ENCODE measurements around the gene SNX8.

Gene SNX8

DNA sequence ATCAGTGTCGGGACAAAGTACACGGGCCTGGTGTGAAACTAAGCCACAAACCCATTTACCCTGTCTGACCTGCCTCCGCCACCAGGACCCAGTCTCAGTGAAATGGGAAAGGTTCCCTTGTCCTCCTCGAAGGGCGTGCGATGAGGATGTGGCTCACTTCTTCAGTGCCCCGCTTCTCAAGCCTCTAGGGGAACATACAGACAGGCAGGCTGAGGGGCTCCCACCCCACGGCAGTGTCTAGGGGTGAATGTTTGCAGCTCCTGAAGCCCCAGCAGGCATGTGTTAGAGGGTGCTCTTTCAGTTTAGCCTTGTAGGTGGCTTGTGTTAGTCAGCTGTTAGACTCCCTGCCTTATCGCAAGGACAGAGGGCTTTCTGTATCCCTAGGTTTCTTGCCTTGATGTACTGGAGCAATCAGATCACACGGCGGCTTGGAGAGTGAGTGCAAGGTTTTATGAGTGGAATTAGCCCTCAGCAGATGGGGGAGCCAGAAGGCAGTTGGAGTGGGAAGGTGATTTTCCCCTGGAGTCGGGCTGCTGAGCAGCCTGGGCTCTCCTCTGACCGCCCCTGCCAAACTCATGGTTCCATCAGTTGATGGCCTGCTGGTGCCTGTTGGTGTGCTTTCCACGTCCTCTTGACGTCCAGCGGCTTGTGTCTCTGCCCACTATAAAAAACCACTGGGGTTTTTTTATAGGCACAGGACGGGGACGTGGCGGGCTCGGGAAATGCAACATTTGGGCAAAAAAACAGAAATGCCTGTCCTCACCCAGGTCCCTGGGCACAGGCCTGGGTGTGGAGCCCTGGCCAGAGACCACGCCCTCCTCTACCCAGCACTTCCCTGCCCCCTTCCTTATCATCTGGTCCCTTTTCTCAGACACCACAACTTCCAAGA is 71.5 kb downstream of the SNX8 start:
- ATAC-seq: peak; percentile 25 to 33

DNA sequence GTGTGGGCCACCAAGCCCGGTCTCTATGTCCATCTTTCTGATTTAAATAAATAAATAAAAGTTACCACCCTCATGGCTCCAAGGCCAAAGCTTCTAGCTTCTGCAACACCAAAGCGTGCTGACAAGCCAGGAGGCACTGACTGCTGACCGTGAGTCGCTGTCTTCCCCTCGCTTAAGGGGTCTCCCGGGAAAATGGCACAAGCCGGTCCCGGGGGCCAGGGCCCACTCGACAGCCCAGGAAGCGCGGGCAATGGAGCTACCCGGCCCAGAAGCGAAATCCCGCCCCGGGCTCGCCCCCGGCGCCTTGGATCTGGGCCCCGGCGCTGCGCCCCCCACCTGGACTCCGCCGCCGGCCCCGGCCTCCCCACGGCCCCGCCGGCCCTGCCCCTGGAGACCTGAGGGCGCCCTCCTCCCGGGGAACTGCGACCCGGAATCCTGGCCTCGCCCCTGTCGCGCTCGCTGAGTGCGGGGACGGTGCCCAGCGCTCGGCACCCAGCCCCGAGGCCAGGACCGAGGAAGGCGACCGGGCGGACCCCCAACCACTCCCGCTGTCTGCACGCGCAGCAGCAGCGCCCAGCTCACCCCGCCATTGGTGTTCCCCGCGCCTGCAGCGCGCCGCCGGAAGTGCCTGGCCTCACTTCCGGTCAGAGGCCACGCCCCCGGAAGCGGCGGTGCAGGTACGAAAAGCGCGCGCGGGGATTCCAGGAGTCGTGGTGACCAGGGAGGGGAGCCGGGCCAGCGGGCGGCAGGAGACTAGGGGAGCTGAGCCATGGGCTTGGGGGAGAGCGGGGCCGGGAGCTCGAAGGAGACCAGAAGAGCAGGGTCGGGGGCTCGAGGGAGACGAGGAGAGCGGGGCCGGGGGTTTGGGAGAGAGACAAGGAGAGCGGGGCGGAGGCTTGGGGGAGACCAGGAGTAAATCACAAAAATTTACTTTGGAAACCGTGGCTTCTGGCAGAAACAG is 72.4 kb downstream of the SNX8 start, which contains the start of the genes MRM2 and NUDT1:
Gene MRM2, minus strand, starts transcription at position 626 of the 961 bp plus-strand sequence. Its CDS starts 36 bp downstream, at position 590.
Gene NUDT1, plus strand, starts transcription at position 647 of the 961 bp plus-strand sequence. CDS start 2,349 bp downstream, outside the sequence.
- ATAC-seq: peak; percentile 82 to 86

DNA sequence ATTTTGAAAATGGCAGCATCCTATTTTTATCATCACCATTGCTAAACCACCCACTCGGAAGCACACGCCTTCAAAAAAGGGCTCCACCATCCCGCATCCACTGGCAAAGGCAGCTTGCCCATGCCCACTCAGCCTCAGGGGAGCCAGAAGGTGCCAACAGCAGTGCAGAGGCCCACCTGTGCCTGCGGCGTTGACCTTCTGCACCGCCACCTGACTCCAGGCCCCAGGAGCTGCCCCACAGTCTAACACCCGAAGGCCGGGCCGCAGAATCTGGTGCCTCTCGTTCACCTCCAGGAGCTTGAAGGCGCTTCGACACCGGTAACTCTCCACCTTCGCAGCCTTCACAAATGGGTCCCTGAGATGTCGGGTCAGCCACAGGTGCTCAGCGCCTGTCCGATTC is 75.0 kb downstream of the SNX8 start:
- no peak for ATAC-seq

DNA sequence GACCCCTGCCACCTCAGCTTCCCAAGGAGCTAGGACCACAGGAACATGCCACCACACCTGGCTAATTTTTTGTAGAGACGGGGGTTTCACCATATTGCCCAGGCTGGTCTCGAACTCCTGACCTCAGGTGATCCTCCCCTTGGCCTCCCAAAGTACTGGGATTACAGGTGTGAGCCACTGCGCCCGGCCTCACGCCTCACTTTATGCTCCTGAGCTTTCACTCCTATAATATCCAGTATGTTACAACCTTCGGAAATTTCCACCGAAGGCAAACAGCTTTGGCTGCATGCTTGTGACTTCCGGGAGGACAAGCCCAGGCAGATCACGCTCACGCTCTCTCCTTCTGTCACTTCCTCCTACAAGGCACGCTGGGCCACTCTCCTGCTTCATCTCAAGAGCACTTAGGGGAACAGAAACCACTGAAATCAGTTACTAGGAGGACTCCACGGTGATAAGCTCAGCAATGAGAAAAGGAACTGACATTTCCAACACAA is 77.1 kb downstream of the SNX8 start:
- ATAC-seq: no peak

DNA sequence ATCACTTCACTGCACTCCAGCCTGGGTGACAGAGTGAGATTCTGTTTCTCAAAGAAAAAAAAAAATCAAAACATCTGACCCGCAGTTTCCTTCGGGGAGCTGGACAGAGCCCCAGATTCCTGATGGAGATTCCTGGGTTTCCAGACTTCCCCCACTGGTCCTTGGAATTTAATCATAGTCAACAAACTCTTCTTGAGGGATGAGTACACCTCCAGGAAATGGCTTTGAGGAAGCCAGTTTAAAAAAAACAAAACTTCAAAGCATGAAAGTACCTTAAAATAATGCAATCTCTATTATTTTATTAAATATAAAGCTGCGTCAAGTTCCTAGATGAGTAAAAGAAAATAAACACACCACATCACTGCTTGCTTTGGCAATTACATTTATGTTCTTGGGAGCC is 80.3 kb downstream of the SNX8 start:
- ATAC-seq: no peak

DNA sequence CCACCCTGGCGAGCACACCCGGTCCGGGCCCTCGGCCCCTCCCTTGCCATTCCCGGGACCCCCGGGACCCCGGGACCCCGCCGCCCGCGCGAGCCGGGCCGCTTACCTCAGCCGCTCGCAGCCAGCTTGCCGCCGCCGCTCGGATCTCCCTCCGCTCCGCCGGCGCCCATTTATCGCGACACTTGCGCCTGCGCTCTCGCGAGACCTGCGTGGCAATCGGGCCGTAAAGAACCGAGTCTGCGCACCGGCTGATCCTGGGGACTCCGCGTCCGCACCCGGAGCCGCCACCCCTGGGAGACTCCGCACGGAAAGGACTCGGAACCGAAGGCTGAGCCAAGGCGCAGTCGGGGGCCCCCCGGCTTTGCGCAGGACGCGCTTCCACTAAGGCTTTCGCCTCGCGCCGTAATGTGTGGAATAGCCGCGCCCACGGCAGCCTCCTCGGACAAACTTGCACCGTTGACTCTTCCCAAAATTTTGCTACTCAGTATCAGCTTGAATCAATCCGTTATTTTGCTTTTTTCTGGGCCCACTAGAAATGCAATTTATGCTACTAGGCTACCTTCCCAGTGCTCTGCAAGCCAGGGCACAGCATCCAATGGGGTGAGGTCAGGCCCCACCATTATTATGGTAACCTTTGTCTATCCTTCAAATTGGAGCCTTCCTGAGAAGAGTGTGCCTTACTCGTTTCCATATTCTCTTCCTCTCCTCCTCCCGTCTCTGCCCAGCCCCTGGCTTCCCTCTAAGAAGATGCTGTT is 81.3 kb downstream of the SNX8 start, which contains the start of gene MAD1L1:
Gene MAD1L1, minus strand, starts transcription at position 180 of the 755 bp plus-strand sequence. CDS start 2,812 bp downstream, outside the sequence.
- peak; percentile 87 to 90 for ATAC-seq

DNA sequence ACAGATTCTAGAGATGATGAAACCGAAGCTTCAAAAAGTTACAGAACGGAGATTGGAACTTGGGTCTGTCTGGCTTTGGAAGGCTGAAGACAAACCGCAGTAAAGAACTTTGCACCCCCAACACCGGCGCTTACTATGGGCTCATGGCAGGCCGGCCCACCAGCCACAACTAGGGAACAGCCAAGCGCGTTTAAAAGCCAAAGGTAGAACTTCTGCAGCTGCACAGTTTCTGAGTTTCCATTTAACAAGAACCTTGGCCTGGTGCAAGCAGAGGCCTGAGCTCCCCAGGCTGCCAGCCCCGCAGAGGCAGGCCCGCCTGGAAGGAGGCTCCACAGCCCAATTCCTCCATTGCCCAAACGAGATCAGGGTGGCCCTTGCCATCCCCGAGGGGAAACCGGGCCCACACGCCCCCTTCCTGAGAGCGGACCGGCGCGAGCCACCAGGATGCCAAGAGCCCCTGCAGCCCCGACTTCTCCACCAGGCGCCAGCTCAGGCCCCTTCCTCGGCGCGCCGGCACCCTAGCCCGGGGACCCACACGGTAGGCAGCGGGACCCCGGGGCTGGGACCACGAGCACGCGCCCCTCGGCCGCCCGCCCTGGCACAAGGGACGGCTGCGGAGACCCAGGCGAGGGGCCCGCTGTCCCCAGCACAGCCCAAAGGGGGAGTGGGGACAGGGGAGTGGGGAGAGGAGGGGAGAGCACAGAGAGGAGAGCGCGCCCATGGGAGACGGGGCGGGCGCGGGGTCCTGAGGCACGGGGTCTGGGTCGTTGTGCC is 82.1 kb downstream of the SNX8 start:
- ATAC-seq: peak; percentile 61

DNA sequence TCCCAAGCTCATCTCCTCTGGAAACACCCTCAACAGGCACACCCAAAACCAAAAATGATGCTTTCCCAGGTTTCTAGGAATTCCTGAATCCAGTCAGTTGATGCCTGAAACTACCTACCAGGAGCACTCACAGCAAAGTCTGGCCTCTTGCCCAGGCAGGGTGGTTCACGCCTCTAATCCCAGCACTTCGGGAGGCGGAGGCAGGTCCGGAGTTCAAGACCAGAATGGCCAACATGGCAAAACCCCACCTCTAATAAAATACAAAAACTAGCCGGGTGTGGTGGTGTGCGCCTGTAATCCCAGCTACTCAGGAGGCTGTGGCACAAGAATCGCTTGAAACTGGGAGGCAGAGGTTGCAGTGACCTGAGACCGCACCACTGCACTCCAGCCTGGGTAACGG is 83.4 kb downstream of the SNX8 start:
- ATAC-seq: no peak

DNA sequence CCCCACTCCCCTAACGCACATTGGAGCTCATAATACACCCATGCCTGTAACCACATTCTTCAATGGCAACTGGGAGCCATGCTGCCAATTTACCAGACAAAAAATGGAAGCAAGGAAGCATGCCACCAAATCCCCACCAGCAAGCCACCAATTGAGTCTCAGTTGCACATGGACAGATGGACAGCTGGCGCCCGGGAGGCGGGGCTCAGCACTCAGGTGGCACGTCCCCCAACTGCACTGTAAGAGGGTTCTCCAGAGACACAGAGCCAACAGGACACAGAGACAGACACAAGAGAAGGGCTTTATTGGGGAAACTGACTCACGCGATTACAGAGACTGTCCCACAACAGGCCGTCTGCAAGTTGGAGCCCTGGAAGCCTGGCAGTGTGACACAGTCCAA is 84.0 kb downstream of the SNX8 start:
- ATAC-seq: no peak

DNA sequence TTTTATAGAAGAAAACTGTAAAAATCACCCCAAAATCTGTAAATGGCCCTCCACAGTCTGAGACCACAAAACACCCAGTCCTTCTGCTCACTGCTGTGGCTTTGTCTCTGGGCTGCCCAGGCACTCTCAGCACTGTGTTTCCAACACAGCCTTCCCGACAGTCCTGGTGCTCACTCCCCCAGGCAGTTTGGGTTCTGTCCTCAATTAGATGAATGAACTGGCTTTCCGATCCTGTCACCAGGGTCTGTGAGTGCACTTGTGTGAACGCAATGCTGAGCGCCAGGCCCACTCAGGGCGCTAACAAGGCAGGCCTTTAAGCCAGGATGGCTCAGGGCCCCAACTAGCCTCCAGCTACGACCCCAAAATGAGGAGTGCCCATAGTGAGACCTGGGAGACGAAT is 84.8 kb downstream of the SNX8 start:
- no peak for ATAC-seq

DNA sequence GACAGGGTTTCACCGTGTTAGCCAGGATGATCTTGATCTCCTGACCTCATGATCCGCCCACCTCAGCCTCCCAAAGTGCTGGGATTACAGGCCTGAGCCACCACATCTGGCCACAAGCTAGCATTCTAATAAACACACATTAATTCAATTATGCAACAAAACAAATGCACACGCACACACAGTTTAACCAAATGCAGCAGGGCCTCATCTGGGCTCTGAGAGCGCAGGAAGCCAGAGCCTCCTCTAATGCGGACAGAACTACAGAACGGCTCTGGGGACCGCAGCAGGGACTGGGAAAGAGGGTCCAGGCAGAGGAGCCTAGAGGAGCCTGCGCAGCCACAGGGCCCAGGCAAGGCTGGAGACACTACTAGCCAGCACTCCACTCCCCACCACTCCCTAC is 85.3 kb downstream of the SNX8 start:
- no peak for ATAC-seq

DNA sequence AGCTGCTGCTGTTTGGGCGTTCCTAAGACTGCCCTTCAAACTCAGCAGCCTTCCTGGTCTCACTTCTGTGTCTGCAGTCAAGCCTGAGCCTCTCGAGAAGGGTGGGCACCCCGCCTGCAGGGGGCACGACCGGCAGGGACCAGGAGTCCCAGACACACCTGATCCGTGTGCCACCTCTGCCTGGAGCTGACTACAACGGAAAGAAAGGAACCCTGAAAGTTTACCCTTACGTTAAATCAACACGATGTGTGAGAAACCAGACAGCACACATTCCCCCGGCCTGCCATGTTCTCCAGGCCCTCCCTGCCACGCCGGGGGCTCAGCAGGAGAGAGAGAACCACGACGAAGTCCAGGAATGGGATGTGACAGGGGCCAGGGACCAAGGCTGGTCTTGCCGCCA is 86.5 kb downstream of the SNX8 start:
- no peak for ATAC-seq

DNA sequence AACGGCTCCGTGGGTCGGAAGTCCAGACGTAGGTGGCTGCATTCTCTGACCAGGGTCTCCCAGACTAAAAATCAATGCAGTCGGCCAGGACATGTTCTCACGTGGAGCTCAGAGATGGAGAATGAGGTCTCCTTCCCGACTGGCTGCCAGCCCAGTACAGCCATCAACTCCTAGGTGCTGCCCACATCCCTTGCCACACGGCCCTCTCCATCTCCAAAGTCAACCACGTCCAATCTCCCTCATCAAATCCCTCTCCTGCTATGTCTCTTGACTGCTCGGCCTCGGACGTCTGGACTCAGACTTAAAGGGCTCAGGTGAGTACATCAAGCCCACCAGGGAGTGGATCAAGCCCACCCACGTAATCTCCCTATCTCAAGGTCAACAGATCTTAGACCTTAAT is 88.4 kb downstream of the SNX8 start:
- ATAC-seq: no peak

DNA sequence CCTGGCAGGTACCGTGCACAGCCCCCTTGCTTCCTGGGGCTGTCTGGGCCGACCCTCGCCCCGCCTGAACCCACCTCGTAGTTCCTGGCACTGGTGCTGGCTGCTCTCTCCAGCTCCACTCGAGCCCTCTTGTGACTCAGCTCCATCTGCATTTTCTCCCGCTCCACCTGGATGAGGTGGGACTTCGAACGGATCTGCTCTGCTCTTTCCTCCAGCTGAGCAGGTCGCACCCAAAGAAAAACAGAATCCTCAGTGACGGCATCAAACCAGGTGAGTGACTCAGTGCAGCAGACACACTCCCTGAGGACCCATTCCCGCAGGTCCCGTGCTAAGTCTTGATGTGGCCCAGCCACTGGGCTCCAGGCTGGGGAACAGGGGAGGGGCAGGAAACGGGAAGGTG is 88.9 kb downstream of the SNX8 start:
- ATAC-seq: no peak

DNA sequence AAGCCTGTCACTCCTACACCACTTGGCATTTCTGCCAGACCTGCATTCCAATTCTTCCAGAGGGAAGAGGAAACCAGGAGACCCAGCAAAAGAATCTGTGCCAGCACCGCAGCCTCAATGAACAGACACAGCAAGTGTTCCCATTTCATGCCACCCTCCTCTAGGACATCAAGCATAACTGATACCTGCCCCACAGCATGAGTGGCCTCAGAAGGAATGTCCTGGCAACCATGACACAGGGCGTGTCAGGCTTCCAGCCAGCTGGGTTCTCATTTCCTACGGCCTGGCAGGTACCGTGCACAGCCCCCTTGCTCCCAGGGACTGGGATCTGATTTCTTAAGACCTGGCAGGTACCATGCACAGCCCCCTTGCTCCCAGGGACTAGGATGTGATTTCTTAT is 89.3 kb downstream of the SNX8 start:
- no peak for ATAC-seq

DNA sequence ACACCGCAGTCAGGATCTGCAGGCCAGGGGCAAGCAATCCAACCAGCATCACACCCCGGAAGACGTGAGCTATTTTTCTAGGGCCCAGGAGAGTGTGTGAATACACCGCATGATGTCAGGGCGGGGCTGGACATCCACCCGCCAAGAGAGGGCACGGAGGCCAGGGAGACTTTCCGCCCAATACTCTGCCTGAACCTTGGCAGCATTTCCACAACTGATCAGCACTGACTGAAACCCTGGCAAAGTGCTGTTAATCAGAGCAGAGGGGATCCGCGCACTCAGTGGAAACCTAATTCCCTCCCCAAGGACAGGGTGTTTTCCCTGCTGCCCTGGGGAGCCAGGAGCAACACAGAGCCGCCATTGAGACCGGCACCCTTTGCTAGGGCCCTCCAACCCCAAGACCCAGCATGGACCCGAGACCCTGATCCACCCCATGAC is 89.7 kb downstream of the SNX8 start:
- ATAC-seq: no peak

DNA sequence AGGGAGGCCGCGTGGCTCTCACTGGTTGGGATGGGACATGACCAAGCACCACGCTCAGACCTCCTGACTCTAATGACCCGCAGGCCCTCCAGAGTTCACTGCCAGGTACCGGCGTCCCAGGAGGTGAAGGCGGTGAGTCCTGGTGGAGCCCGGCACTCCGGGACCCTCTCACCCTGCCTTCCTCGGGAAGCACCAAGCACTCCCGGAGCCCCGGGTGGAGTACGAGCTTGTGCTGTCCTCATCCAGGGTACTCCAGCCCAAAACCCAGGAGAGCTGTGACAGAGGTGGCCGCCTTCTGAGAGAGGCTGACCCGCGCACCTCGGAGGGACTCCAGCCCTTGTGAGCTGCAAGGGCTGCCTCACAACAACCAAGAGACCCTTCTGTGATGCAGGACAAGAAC is 90.9 kb downstream of the SNX8 start:
- ATAC-seq: no peak

DNA sequence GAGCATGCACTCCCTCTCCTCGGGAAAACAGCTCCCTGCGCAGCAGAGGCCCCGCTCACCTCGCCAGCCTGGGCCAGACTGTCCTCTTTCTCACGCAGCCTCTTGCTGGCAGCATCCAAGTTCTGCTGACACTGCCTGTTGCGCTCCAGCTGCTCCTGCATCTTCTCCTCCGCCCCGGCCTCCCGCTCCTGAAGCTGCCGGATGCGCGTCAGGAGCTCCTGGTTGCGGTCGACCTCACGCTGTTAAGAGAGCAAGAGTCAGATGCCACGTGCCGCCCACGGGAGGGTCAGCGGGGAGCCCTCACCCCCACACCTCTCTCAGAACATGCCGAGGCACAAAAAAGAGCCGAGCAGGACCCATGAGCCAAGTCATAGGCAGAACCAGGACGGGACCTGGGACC is 91.7 kb downstream of the SNX8 start:
- no peak for ATAC-seq

DNA sequence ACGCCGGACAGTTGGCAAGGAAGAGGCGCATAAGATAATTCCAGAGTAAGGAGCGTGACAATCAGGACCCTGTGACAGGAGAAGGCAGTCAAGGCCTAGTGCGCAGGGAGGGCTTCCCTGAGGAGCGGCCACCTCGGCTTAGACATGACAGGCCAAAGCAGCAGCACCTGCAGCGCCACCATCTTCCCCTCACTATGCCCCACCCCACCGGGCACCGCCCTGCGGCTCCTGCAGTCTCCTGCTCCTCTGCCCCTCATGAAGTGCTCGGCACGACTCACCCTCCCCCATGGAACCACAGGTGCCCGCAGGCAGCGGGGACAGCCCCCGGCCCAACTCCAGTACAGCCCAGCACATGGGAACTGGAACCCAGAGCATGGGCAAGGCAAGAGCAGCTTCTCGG is 93.3 kb downstream of the SNX8 start:
- no peak for ATAC-seq

DNA sequence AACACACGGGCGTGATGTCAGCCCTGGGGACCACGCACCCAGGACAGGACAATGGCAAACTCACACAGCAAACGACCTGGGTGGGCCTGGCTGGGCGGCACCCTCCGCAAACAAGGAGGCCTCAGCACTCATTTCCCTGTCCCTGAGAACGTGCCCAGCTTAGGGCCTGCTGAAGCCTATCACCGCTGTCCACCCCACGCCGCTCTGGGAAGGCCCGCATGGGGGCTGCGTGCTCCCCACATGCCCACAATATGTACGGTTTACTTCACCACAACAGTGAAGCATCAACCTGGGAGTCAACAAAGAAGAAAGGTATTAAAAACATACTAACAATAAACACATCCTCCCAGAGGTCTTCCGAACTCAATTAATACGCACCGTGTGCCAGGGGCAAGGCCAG is 93.7 kb downstream of the SNX8 start:
- ATAC-seq: no peak

DNA sequence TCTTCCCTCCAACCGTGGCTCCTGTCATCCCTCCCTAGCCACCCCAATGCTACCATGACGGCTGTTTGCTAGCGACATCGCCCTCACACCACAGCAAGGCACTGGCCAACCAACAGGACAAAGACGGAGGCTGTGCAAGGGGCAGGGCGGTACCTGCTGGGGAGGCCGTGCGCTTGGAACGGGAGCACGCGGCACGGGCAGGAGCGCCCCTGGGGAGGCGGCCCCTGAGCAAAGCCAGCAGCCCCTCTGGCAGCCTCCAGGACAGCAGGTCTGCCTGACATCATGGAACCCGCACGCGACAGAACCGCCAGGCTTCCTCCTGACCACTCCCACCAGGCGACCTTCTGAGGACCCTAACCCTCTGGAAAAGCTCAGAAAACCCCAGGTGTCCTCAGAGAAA is 94.2 kb downstream of the SNX8 start:
- ATAC-seq: no peak

Data from activated CD4-positive, CD25-positive, alpha-beta regulatory T cell treated with anti-CD3 and anti-CD28 coated beads, Interleukin-2, amount 50 U/mL, for 24 hours (primary cell).